AG04449 (cell line): ENCODE measurements around the gene GNAO1.

ENCODE experiments used
- CTCF ChIA-PET: fragments of 350-600 bp; formaldehyde crosslinking; extraction: SDS; loops from one replicate; lab custom pipeline; 2021; ENCODE audit warnings: antibody characterized with exemption; lab: Yijun Ruan, JAX
- POLR2A ChIA-PET: fragments of 400-600, 350-600 bp; formaldehyde crosslinking; extraction: SDS; loops from one replicate; lab custom pipeline; 2020; ENCODE audit warnings: antibody characterized with exemption, inconsistent platforms; lab: Yijun Ruan, JAX
- DNase-seq: peaks from one replicate; pipeline ENCODE4 v3.0.0-alpha.2; 2010; ENCODE audit warnings: low read depth, low spot score
- H3K4me3 ChIP-seq: 2 replicates; pipeline ENCODE4 v1.5.1; 2011; ENCODE audit warnings: low read depth, mild to moderate bottlenecking, control low read depth, low read length
- TF ChIP-seq, protein P1 (sequence below): IDR thresholded peaks from one replicate; pipeline ENCODE4 v1.5.1; 2011; ENCODE audit warnings: mild to moderate bottlenecking, moderate library complexity, low read length, control low read depth, inconsistent platforms; ENCODE audit not compliant: insufficient read depth; ENCODE audit errors: missing control alignments

Gene GNAO1

DNA sequence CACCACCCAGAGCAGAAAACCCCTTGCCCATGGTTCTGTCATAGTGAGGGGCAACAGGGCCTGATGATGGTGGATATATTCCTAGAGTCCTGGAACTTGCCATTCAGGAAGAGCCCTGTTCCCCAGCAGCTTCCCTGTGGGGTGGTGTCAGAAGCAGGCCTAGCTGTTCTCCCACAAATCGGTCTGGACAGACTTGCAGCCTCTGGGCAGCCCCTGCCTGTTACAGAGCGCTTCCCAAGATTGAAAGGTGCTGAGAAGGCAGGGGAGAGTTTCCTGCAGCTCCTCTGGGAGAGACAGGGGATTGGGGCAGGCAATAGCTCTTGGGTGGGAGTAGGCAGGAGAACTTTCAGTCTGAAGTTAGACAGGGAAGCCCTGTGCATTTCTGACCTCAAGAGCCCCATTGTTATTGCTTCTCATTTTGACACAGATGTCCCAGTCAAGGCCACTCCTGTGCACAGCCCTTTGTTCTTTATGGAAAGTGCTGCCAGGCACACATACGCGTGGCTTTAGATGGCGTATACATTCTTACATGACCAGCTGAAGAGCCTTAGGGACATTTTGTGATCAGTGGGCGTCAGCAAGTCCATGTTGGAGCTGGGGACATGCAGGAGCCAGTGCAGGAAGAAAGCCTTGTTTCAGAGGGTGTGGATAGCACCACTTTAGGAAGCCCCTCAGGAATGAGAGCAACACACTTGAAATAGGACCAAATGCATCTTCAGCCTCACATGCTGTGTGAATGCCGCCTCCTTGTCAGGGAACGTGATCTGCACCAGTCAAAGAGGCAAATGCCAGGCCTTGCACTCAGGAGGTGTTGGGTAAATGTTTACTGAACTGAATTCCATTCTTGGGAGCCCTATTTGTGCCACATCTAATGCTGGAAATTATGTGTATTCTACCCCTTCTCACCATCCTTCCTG lies 67.5 kb downstream of the GNAO1 start:
- ChIA-PET POLR2A (no interaction called here), CTCF (interaction anchor here (1.1 kb wide), 1 partner anchor 10 kb away, joined by 3 read pairs; no protein-coding TSS in a partner anchor)
- no peak for DNase-seq
- H3K4me3 ChIP-seq: no peak overlapping the region
- TF ChIP-seq, protein P1, sequence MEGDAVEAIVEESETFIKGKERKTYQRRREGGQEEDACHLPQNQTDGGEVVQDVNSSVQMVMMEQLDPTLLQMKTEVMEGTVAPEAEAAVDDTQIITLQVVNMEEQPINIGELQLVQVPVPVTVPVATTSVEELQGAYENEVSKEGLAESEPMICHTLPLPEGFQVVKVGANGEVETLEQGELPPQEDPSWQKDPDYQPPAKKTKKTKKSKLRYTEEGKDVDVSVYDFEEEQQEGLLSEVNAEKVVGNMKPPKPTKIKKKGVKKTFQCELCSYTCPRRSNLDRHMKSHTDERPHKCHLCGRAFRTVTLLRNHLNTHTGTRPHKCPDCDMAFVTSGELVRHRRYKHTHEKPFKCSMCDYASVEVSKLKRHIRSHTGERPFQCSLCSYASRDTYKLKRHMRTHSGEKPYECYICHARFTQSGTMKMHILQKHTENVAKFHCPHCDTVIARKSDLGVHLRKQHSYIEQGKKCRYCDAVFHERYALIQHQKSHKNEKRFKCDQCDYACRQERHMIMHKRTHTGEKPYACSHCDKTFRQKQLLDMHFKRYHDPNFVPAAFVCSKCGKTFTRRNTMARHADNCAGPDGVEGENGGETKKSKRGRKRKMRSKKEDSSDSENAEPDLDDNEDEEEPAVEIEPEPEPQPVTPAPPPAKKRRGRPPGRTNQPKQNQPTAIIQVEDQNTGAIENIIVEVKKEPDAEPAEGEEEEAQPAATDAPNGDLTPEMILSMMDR: no peak

DNA sequence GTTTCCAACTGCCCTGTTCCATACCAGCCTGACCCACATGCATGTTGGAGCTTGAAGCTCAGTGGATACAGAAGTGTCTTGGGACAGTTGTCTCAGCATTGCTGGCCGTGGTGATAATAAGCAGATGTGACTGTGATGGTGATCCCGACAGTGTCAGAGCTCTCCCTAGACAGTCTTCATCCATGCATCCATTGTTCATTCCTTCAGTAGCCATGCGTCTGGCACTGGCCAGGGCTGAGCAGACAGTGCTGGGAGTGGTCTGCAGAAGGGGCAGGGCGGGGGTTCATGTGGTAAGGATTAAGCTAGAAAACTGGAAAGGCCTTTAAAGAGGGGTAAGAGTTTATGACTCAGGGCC lies 68.1 kb downstream of the GNAO1 start:
- POLR2A ChIA-PET: no interaction called here
- H3K4me3 ChIP-seq: no peak overlapping the region
- DNase-seq: no peak
- CTCF ChIA-PET: no interaction called here
- TF ChIP-seq, protein P1: no peak

DNA sequence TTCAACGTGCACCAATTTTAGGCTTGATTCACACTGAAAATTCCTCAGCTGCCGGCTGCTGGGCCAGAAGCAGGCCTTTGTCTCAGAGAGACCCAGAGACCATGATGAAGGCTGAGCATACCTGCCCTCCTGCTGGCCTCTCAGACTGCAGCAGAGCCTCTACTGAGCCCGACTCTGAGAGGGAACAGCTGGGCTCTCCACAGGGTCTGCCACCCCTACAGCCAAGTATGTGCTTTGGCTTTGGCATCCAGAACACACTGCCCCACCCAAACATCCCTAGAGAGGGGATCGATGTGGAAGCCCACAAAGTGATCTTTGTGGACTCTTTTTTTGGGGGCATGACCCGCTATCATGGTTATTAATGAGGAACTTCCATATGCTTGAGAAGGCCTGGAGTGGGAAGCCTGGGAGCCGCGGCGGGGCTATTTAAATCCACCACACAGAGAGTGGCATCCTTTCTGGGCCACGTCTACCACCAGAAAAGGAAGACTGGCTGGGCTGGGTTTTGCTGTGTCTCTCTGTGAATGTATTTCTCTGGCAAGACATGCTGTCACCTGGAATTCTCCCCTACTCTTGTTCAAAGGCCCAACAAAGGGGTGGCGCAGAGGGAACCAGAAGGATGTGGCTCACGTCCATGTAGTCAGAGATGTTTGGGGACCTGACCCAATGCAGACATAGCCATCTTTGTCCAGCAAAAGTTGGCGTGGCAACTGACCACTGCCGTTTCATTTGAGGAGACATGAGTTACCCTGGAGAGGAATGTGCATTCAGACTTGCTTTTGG lies 69.3 kb downstream of the GNAO1 start:
- TF ChIP-seq, protein P1: no peak
- DNase-seq: no peak
- no peak overlapping the region for H3K4me3 ChIP-seq
- CTCF ChIA-PET: no interaction called here
- POLR2A ChIA-PET: no interaction called here

DNA sequence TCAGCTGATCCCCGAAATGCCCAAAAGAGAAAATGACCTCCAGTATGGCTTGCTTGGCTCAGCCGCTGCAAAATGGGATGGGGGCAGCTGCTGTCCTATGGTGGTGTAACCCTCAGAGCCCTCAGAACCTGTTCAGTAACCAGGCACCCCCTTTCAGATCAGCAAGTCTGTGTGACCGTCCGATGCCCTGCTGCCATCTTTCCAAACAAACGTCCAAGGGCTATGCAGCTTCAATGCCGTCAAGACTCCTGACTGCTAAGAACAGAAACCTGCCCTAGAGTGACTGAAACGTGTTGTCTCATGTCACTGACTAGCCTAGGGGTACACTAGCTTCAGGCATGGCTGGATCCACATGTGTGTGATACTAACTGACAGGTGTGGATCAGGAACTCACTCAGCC lies 70.4 kb downstream of the GNAO1 start:
- TF ChIP-seq, protein P1: no peak
- ChIA-PET POLR2A (no interaction called here), CTCF (no interaction called here)

DNA sequence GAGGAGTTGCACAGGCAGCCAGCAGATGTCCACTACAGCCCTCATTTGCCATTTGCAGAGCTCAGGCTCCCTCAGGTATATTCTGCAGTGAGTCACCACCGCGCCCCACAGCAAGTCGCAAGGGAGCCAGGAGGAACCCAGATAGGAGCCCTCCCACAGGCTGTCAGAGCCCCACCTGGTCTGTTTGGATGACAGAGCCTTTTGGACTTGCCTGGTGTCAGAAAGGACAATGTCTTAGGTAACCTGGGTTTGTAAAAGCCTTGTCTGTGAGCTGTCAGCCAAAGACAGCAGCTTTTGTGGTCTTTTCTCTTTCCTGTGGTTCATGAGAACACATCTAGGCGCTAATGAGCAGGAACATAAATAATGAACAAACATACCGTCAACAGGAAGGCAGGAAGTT lies 70.9 kb downstream of the GNAO1 start:
- ChIA-PET CTCF (no interaction called here), POLR2A (no interaction called here)
- H3K4me3 ChIP-seq: no peak overlapping the region
- no peak for DNase-seq
- TF ChIP-seq, protein P1: no peak

More for the DNA sequence above, 70.4 kb downstream of the GNAO1 start:
- H3K4me3 ChIP-seq: no peak overlapping the region
- DNase-seq: no peak
